HG02678 (cell line): ENCODE measurements around the gene MFSD12.

Experiments
- ATAC-seq: cut with Tn5 transposase; IDR thresholded peaks from one replicate; pipeline ENCODE4 v1.9.1; 2021; ENCODE audit warnings: mild to moderate bottlenecking, moderate library complexity; ENCODE audit not compliant: unreplicated experiment

MFSD12 gene

DNA sequence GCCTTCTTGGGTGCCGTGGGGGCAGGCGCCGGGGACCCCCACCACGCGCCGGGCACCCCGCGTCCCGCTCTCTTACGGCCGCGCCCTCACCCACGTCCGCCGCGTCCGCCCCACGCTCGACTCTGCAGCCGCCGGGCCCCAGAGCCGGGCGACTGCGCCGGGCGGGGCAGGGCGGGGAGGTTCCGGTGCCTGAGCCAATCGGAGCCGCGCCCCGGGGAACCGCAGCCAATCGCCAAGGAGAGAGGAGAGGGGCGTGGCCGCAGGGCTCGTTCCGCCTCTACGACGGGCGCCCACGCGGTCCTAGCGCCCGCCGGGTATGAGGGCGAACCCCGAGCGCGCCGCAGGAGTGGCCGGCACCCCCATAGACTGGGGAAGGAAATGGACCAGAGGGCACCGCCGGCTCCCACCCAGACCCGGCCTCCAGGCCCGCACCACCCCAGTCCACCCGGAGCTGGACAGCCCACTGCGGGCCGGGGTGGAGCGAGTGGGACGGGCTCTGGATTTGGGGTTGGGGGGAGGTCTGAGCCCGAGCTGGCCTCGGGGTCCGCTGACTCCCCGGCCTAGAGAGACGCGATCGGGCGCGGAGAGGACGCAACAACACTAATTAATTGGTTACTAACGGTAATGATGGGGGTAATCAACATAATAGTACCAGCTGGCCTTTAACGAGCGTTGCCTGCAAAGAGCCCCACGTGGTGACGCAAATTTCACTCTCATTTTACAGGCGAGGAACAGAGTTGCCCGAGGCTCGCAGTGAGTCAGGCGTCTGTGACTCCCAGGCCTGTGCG is at the start of gene MFSD12:
Gene MFSD12 (minus strand): TSS at position 126 of the 788 bp plus-strand sequence. CDS start 183 bp downstream, outside the sequence.
- ATAC-seq, result peak; percentile 88

DNA sequence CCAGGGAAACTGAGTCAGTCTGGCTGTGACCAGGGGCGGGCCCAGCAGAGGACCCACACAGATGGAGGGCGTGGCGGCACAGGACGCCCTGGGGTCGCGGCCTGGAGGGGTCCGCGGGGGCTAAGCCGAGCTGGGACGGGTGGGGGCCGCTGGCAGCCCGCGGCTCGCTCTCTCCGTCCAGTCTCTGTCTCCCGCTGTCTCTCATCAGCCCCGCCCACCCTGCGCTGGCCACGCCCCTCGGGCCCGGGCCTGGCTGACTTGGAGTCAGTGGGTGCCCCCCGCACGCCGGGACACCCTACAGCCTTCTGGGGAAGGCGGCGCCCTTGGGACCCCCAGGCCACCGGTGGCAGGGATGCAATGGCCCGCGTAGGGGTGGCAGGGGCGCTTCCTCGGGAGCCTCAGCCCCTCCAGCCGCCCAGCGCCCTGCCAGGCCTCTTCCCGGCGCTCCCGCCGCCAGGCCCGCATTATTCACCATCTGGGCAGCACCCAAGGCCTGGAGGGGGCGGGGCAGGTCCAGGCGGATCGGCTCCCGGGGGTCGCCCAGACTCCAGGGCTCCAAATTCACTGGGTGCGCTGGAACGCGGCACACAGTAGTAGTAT is 49.4 kb upstream of the MFSD12 start, which contains the start of gene TBXA2R:
Gene TBXA2R (minus strand): TSS at position 186 of the 600 bp plus-strand sequence. CDS start 6,241 bp downstream, outside the sequence.
- ATAC-seq, result no peak

DNA sequence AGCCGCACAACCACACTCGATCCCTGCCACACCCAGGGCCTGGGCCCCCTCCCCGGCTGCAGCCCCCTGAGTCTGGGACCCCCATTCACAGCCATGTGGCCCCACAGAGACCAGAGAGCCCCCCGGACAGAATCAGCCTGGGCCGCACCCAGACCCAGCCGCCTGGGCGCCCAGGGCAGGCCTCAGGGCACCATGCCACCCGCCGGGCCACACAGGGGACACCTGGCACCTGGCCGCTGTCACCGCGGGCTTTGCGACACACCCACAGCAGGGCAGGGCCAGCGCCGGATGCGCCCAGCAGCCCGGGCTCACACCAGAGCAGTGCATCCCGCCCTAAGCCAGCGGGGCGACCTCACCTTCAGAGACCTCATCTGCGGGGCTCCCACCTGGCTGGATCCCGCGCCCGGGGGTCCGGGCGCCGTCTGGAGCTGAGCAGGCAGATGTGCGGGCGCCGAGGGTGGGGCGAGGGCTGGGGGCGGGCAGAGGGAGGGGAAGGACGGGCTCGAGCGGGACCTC is 48.8 kb upstream of the MFSD12 start:
- ATAC-seq, result no peak

DNA sequence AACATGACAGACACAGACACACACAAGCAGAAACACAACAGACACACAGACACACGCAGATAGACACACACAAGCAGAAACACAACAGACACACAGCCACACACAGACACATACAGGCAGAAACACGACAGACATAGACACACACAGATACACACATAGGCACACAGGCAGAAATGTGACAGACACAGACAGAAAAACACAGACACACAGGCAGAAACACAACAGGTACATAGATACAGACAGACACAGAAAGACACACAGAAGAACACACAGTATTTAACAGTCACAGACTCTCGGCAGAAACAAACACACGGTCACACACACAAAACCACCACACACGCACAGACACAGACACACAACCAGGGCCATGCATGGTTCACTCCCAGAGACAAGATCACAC is 48.4 kb upstream of the MFSD12 start:
- ATAC-seq, result no peak

DNA sequence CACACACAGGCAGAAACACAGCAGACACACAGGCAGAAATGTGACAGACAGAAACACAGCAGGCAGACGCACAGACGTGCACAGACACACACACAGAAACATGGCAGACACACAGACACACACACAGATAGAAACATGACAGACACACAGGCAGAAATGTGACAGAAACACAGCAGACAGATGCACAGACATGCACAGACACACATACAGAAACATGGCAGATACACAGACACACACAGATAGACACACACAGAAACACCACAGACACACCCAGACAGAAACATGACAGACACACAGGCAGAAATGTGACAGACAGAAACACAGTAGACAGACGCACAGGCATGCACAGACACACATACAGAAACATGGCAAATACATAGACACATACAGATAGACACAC is 48.0 kb upstream of the MFSD12 start:
- ATAC-seq, result no peak

DNA sequence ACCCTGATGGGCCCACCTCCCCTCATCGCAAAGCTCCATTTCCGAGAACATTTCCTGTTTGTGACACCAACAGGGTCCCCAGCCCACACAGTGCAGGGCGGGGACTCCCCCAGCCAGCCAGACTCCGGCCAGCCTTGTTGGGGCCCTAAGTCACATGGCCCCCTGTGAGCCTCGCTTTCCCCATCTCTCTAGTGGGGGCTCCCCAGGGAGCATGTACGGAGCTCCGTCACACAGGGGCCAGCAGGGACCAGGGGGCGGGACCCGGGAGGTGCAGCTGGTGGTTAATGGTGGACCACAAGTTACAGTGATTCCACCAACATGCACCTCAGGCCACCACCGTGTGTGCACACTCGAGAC is 47.6 kb upstream of the MFSD12 start:
- no peak for ATAC-seq

DNA sequence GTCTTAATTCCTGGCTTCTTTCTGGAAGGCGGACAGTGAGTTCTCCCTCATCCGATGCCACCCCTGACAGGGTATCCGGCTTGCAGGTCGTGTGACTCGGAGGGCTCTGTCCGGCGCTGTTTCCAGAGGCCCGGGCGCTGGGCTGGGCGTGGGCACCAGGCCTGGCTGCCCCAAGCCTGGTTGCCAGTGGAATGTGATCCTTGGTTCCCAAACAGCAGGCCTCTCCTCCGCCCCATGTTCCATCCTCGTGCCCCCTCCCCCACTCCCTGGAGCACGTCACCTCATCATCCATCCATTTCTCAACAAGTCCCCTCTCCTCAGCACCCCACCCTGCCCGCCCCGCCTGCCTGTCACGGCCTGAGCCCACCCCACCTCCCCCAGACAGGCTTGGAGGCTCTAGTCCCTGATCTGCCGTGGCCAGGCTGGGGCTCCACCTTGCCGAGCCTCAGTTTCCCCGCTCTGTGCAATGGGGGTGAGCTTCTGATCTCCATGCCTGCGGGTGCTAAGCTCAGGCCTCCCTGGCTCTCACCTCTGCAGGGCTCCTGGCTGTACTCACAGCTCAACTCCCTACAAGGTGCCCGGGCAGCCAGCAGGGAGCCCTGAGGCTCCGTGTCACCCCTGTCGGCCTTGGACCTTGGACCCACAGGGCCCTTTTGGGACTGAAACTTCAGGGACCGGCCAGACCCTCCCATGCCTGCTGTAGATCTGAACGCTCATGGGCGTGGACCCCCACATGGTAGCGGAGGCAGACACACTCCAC is 47.0 kb upstream of the MFSD12 start:
- ATAC-seq, result no peak

DNA sequence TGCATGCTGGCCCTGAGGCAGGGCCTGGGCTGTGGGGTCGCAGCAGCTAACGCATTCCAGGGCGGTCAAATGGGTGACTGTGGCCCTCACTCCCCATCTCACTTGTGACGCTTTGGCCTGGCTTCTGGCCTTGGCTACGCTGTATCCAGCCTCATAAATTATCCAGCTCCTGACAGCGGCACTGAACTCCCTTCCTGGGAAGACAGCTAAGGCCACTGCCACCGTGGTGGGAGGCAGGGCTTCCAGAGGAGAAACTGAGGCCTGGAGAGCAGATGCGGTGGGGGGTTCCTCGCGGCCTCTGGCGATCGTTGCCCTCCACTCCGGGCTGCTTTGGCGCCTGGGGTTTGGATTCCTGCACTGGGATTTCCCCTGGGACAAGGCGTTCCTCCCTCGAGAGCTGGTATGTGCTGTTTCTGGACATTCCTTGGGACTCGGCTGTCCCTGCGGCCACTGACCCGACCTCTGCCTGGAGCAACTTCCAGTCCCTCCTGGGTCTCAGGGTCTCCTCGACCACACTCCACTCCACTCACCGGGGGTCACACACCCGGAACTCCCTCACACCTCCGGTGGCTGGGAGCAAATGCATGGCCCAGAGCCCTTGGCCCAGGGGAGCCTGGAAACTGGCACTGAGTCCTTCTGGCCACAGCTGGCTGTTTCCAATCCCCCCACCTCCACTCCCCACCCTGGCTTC is 45.9 kb upstream of the MFSD12 start:
- ATAC-seq, result no peak

DNA sequence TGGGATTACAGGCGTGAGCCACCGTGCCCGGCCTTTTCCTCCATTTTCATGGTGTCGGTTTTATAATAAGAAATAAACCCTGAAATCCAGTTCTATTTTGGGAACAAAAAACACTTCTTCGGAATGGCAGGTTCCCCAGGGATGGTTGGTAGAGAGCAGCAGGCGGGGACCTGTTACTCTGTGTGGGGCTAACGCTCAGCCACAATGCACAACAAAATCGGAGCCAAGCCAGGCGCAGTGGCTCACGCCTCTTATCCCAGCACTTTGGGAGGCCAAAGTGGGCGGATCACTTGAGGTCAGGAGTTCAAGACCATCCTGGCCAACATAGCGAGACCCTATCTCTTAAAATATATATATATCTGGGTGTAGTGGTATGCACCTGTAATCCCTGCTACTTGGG is 43.6 kb upstream of the MFSD12 start:
- ATAC-seq, result no peak

DNA sequence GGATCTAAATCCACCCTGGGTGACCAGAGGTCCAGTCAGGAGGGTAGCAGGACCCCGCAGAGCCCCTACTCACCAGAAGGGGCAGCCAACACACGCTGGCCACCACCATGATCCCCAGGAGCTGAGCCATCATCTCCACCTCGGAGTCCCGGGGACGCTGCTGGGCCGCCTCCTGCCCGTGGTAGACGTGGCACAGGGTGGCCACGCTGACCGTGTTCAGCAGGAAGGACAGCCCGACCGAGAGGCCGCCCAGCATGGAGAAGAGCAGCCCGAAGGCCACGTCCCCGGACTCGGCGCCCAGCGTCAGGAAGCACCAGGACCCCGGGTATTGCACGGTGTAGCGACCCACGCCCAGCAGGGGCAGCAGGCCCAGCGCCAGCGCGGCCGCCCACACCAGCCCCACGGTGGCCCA is 42.4 kb upstream of the MFSD12 start:
- ATAC-seq, result no peak

DNA sequence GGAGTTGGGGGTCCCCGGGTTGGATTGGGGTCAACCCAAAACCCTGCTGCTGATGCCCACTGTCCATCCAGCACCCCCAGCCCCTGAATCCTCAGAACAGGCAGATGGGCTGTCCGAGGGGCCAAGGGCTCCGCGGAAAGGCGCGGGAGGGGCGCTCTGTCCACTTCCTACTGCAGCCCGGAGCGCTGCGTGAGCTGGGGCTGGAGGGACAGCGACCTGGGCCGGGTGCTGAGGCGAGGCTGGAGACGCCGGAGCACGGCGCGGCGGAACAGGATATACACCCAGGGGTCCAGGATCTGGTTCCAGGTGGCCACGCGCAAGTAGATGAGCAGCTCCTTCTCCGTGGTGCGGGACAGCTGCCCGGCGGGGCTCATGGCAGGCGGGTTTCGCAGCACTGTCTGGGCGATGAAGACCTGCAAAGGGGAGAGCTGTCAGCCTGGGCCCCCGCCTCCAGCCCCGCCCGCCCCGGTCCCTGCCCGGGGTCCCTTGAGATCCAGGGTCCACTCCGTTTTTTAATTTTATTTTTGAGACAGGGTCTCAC is 38.2 kb upstream of the MFSD12 start:
- no peak for ATAC-seq

DNA sequence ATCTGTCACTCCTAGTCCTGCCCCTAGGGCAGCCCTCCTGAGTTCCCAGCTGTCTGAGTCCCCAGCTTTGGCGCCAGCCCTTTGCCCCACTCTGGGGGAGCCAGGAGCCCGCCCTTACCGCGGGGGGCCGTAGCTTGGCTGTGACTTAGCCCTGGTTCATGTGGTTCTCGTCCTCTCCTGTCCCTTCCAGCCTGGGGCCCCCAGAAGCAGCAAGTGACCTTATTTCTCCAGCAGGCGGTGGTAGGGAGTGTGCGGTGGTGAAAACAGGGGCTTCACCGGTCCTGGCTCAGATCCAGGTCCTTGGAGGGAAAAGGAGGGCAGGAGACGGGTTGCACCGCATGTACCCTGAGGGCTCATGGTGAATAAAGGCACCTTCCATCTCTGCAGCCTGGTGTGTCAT is 35.8 kb upstream of the MFSD12 start:
- ATAC-seq, result no peak

DNA sequence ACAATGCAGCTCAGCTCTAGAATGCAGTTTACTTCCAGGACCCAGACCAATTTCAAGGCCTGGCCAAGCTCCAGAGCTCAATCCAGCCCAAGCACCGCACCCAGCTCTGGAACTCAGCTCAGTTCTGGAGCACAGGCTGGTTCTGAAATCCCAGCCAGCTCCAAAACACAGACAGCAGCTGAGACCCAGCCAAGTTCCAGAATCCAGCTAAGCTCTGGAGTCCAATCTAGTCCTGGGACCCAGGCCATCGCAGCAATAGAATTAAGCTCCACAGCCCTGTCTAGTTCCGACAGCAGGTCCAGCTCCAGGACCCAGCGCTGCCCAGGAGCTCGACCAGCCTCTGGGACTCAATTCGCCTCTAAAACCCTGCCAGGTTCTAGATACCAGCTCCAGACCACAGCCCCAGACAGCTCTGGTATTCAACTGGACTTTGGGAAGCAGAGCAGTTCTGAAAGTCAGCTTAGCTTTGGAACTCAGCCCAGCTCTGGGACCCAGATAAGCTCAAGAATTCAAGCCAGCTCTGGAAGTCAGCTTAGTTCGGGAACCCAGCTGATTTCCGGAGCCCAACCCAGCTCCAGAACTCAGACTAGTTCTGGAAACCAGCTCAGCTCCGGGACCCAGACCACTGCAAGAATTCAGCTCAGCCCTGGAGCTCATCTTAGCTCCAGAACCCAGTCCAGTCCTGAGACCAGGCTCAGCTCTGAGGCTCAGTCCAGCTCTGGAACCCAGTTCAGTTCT is 34.7 kb upstream of the MFSD12 start:
- ATAC-seq, result no peak

DNA sequence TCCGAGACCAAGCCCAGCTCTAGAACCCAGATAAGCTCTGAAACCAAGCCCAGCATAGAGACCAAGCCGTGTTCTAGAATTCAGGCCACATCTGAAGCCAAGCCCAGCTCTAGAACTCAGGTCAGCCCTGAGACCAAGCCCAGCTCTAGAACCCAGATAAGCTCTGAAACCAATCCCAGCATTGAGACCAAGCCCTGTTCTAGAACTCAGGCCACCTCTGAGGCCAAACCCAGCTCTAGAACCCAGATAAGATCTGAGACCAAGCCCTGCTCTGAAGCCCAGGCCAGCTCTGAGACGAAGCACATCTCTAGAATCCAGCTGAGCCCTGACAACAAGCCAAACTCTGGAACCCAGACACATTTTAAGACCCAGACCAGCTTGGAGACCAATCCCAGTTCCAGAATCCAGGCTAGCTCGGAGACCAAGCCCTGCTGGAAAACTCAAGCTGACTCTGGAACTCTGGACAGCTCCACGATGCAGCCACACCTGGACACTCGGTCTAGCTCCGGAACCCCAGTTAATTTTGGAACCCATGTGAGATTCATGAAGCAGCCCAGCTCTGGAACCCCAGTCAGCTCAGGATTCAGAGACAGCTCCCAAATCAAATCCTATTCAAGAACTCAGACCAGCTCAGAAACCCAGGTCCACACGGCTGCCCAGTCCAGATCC is 33.7 kb upstream of the MFSD12 start:
- no peak for ATAC-seq

DNA sequence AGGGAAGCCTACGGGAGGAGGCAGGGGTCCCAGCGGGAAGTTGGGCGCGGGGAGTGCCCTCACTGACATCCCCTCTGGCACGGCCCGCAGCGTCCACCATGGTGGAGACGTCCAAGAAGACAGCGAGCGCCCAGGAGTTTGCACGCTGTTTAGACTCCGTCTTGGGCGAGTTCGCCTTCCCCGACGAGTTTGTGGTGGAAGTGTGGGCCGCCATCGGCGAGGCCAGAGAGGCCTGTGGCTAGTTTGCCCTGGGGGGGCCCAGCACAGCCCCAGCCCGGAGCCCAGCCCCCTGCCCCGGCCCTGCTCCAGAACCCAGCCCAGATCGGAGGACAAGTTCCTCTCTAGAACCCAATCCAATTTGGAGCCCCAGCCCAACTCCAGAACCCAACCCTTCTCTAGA is 32.6 kb upstream of the MFSD12 start:
- ATAC-seq, result no peak

DNA sequence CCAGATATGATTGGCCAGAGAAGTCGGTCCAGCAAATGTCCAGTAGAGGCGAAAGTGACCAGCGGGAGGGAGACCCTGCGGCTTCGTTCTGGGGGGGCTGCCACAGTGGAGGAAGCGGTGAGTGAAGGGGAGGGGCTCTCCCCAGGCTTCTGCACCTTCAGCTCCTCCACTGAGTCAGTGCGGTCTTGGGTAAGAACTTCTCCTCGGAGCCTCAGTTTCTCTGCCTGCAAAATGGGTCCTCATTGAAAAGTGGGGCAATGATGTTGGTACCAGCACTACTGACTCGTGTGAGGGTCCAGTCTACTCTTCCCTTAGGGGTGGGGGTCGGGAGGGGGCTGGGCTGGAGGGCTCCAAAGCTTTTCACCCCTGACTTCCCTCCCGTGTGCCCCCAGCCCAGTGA is 32.1 kb upstream of the MFSD12 start:
- ATAC-seq, result no peak

DNA sequence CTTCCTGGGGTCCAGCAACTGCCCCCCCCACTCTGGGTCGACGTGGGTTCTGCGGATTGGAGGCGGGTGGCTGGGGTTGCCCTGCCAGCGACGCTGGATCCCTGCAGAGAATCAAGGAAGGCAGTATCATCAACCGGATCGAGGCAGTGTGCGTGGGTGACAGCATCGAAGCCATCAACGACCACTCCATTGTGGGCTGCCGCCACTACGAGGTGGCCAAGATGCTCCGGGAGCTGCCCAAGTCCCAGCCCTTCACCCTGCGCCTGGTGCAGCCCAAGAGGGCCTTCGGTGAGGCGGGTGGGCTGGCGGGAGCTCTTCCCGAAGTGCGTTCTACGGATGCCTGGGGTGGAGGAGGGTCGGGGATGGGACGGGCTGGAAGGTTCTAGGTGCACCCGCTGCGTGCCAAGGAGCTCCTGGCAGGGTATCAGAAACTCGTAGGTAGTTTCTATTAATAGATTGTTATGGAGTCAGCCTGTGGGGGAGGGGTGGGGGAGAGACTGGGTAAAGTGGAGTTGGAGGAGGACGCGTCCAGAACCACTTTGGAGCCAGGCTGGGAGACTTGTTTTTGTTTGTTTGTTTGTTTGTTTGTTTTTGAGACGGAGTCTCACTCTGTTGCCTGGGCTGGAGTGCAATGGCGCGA is 29.4 kb upstream of the MFSD12 start:
- no peak for ATAC-seq

DNA sequence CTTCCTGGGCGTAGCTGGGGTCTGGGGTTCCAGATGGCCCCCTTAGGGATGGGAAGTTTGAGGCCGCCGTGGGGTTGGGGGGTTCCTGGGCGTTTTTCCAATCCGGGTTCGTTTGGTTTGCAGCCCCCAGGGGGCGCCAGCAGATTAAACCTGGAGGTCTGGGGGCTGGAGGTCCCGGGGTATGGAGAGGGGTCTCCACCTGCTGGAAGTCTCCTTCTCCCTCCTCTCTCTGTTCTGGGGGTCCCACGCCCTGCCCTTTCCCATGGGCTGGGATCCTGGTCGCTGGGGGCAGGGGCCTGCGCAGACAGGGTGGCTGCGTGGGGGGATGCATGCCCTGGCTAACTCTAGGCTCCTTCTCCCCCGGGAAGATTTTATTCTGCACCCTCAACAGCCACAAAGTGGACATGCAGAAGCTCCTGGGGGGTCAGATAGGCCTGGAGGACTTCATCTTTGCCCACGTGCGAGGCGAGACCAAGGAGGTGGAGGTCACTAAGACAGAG is 28.8 kb upstream of the MFSD12 start:
- ATAC-seq, result no peak
